ENCODE data around the gene KCNN3. TPM values are rescaled to one million over a fixed set of nuclear protein-coding genes. Genes with fewer than 3 reads are reported as not detected.

Gene KCNN3
- total and polyA plus RNA-seq, 2 of the 8 experiments (the other 6 are each of a cell fraction or from before 2014, with no cell fraction given): 2.8 to 3.7 TPM

DNA sequence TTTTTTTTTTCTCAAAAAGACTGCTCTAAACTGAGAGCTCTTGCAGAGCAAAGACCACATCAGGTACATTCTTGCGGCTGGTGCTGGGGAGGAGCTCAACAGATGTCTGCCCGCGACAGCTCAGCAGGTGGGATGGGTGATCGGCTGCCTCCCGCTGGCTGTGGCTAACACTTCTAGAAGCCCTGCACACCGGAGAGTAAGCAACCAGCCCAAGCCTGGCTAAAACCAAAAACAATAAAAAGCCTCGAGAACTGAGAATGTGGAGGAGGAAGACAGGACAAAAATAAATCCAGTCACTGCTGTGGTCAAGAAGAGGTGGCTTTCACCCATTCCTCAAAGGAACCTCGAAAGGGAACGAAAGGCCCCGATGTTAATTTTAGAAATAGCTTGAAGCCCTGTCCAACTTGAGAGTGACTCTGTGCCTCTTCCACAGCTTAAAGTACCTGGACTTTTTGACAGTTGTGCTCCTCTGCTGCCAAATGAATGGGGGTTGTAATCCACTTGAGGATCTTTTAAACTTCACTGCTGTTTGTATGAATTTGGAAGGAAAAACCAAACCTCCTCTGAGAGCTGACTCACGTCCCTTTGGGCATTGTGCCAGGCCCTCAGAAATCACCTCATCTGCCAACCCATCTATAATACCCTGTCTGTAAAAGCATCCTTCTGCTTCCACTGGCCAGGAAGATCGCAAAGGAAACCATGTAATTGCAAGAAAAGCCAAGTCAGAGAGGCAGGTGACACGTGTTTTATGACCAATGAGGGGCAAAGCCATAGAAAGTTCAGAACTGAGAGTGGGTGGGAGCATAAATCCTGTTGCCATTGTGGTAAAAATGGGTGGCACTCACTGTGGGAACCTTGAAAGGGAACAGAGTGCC lies 78.6 kb downstream of the KCNN3 start:
- Histone ChIP-seq H2AFZ (ENCODE audit: low read length) (no peak overlapping the region), H3K9me3 (ENCODE audit: insufficient read depth in 2 of 2, low read depth in 1 of 2, low read length in 1 of 2) (no peaks in the 10 kb centered on the region), H3K14ac (ENCODE audit: insufficient read length) (no peak overlapping the region), H2BK15ac (ENCODE audit: low read length) (no peak overlapping the region), H3K56ac (replicated peaks; ENCODE audit: insufficient read length, low read depth, low read length) (no peak overlapping the region), H3K79me2 (ENCODE audit: control insufficient read depth in 1 of 2, insufficient read depth in 2 of 2, low read length in 2 of 2) (no peaks in the 10 kb centered on the region), H3K9ac (replicated peaks in 1 of 4; ENCODE audit: extremely low read depth in 1 of 4, low read depth in 3 of 4, low read length in 3 of 4) (no peak overlapping the region), H4K8ac (ENCODE audit: extremely low read depth, insufficient read depth, low read length) (no peak overlapping the region), H2AK5ac (ENCODE audit: low read depth, low read length) (no peak overlapping the region), H2BK120ac (replicated peaks; ENCODE audit: low read depth, low read length) (no peak overlapping the region), H4K91ac (replicated peaks; ENCODE audit: insufficient read length, low read length) (no peak overlapping the region), H2BK12ac (ENCODE audit: low read depth, low read length) (no peak overlapping the region), H4K5ac (ENCODE audit: insufficient read length, low read depth, low read length) (no peak overlapping the region), H2BK20ac (ENCODE audit: low read length) (no peak overlapping the region), H3K27me3 (replicated peaks in 1 of 4; ENCODE audit: control insufficient read depth in 3 of 4, extremely low read depth in 1 of 4, insufficient read depth in 3 of 4, low read length in 3 of 4) (no peaks in the 10 kb centered on the region; a peak in 1 of 7 replicates), H3K4me2 (ENCODE audit: insufficient read depth in 1 of 2, low read depth in 2 of 2, low read length in 2 of 2) (no peak overlapping the region), H2BK5ac (ENCODE audit: low read depth, low read length) (no peak overlapping the region), H3K23ac (ENCODE audit: insufficient read length) (no peak overlapping the region), H3K4ac (replicated peaks; ENCODE audit: insufficient read length, low read depth, low read length) (no peak overlapping the region), H3K79me1 (ENCODE audit: low read depth, low read length) (no peaks in the 10 kb centered on the region), H3K36me3 (ENCODE audit: control insufficient read depth in 2 of 4, insufficient read depth in 4 of 4, low read length in 3 of 4) (no peaks in the 10 kb centered on the region), H3K4me1 (replicated peaks in 1 of 4; ENCODE audit: control insufficient read depth in 3 of 4, insufficient read depth in 4 of 4, low read length in 3 of 4) (peaks cover 0 to 7% (median 3%) of the 10 kb centered on the region in 4 experiments; a peak in 3 of 7 replicates), H3K4me3 (ENCODE audit: extremely low read depth in 1 of 4, insufficient read depth in 2 of 4, low read depth in 3 of 4, low read length in 4 of 4) (no peak overlapping the region), H3K27ac (ENCODE audit: low read depth, low read length) (no peak overlapping the region), H3K18ac (ENCODE audit: extremely low read depth, low read length) (no peak overlapping the region), H3K23me2 (ENCODE audit: low read depth, low read length) (no peaks in the 10 kb centered on the region), H4K20me1 (replicated peaks in 1 of 2; ENCODE audit: control insufficient read depth in 1 of 2, insufficient read depth in 2 of 2, low read length in 2 of 2) (no peaks in the 10 kb centered on the region)
- FAIRE-seq: no peak
- no peak for DNase-seq (ENCODE audit: low read depth in 1 of 2, low spot score in 2 of 2)
- 83% methylated on average over 13 of the region's 13 CpGs; no CpG with 5 or more reads in 1 of the 2 experiments for WGBS, 2 experiments (ENCODE audit: extremely low coverage in 1 of 2, insufficient coverage in 1 of 2, insufficient read length in 1 of 2, insufficient replicate concordance in 2 of 2, low coverage in 1 of 2, low lambda C conversion rate in 2 of 2, missing lambda C conversion rate in 1 of 2)
- POLR2A ChIA-PET (ENCODE audit: partially characterized antibody): no interaction called here
- CTCF ChIA-PET (ENCODE audit: partially characterized antibody): interaction anchor here (0.6 to 1.9 kb wide), 6 partner anchors 17 to 433 kb away, joined by 3 to 5 read pairs (median 3); no protein-coding TSS in a partner anchor
- TF ChIP-seq, protein P1, sequence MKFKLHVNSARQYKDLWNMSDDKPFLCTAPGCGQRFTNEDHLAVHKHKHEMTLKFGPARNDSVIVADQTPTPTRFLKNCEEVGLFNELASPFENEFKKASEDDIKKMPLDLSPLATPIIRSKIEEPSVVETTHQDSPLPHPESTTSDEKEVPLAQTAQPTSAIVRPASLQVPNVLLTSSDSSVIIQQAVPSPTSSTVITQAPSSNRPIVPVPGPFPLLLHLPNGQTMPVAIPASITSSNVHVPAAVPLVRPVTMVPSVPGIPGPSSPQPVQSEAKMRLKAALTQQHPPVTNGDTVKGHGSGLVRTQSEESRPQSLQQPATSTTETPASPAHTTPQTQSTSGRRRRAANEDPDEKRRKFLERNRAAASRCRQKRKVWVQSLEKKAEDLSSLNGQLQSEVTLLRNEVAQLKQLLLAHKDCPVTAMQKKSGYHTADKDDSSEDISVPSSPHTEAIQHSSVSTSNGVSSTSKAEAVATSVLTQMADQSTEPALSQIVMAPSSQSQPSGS (IDR thresholded peaks at IDR 0.05; ENCODE audit: low read length): no peak
- TF ChIP-seq RAD21 (IDR thresholded peaks at IDR 0.05 in 1 of 2, conservative IDR thresholded peaks at IDR 0.05 in 1 of 2; ENCODE audit: low read depth in 2 of 2, low read length in 2 of 2): no peak
- TF ChIP-seq KDM5A (IDR thresholded peaks at IDR 0.05; ENCODE audit: low read length): no peak
- TF ChIP-seq MAFK (IDR thresholded peaks at IDR 0.05; ENCODE audit: low read depth, low read length): no peak
- TF ChIP-seq POLR2A (IDR thresholded peaks at IDR 0.05; ENCODE audit: control extremely low read depth in 1 of 2, low read depth in 2 of 2, low read length in 2 of 2): no peak
- no peak for TF ChIP-seq SIRT6 (IDR thresholded peaks at IDR 0.05; ENCODE audit: low read length)
- no peak for TF ChIP-seq EP300 (IDR thresholded peaks at IDR 0.05; ENCODE audit: borderline replicate concordance in 1 of 2, low read depth in 2 of 2, low read length in 2 of 2)
- TF ChIP-seq RBBP5 (IDR thresholded peaks at IDR 0.05; ENCODE audit: borderline replicate concordance, low read depth, low read length): no peak
- TF ChIP-seq, protein P2, sequence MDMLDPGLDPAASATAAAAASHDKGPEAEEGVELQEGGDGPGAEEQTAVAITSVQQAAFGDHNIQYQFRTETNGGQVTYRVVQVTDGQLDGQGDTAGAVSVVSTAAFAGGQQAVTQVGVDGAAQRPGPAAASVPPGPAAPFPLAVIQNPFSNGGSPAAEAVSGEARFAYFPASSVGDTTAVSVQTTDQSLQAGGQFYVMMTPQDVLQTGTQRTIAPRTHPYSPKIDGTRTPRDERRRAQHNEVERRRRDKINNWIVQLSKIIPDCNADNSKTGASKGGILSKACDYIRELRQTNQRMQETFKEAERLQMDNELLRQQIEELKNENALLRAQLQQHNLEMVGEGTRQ (IDR thresholded peaks at IDR 0.05; ENCODE audit: low read length): no peak
